ENCODE measurements around the gene CD96. TPM values are rescaled to one million over a fixed set of nuclear protein-coding genes. Genes with fewer than 3 reads are reported as not detected.

CD96 gene
- total RNA-seq, 4 donors from 2014 or later: 3.8 to 5.0 (median 4.2) TPM

- DNase-seq (ENCODE audit: low spot score): no peak
- TF ChIP-seq CTCF (IDR thresholded peaks at IDR 0.05): no peak
- no peak for ATAC-seq (ENCODE audit: low FRiP score)
Measured at GRCh38 chr3:111607240-111607920, 65.4 kb downstream of the CD96 start.

GRCh38 chr3:111608383-111608782 is 66.4 kb downstream of the CD96 start:
- no peak for TF ChIP-seq CTCF (IDR thresholded peaks at IDR 0.05)
- DNase-seq (ENCODE audit: low spot score): no peak
- no peak for ATAC-seq (ENCODE audit: low FRiP score)

GRCh38 chr3:111609700-111610099 is 67.7 kb downstream of the CD96 start:
- TF ChIP-seq CTCF (IDR thresholded peaks at IDR 0.05): no peak
- ATAC-seq (ENCODE audit: low FRiP score) (no peak), DNase-seq (ENCODE audit: low spot score) (no peak)

GRCh38 chr3:111610189-111610588 is 68.2 kb downstream of the CD96 start:
- no peak for TF ChIP-seq CTCF (IDR thresholded peaks at IDR 0.05)
- ATAC-seq (ENCODE audit: low FRiP score): no peak
- DNase-seq (ENCODE audit: low spot score): no peak

- TF ChIP-seq CTCF (IDR thresholded peaks at IDR 0.05): no peak
- no peak for ATAC-seq (ENCODE audit: low FRiP score)
- DNase-seq (ENCODE audit: low spot score): no peak
Measured at GRCh38 chr3:111610612-111611054, 68.6 kb downstream of the CD96 start.

- DNase-seq (ENCODE audit: low spot score): no peak
- no peak for TF ChIP-seq CTCF (IDR thresholded peaks at IDR 0.05)
- ATAC-seq (ENCODE audit: low FRiP score): no peak
Measured at GRCh38 chr3:111613294-111613693, 71.3 kb downstream of the CD96 start.

GRCh38 chr3:111615880-111616279 is 73.9 kb downstream of the CD96 start:
- ATAC-seq (ENCODE audit: low FRiP score) (no peak), DNase-seq (ENCODE audit: low spot score) (no peak)

More at GRCh38 chr3:111615880-111616279, 73.9 kb downstream of the CD96 start:
- TF ChIP-seq CTCF (IDR thresholded peaks at IDR 0.05): no peak
